ENCODE results near the gene APCDD1L.

- TF ChIP-seq ARNT (IDR thresholded peaks at IDR 0.05) (no peak), FOXA1 (IDR thresholded peaks at IDR 0.05) (no peak), FOXK2 (IDR thresholded peaks at IDR 0.05) (no peak)
Measured at GRCh38 chr20:58503668-58504067, 11.5 kb downstream of the APCDD1L start.
